Islet precursor cell (in vitro differentiated cells): ENCODE results near the gene NSL1.
"Not testable (repeated sequence)": the region's sequence is repeated elsewhere in the genome, so short reads cannot be mapped to it uniquely, and the experiment has no call there.

ENCODE experiments used
- DNase-seq: peaks from one replicate; pipeline ENCODE4 v3.0.0-alpha.2; 2018

NSL1 gene

GRCh38 chr1:212746546-212746945 is 45.0 kb downstream of the NSL1 start:
- no peak for DNase-seq

GRCh38 chr1:212745303-212745702 is 46.3 kb downstream of the NSL1 start:
- no peak for DNase-seq

GRCh38 chr1:212743901-212744475 is 47.6 kb downstream of the NSL1 start:
- DNase-seq = peak; percentile 60

GRCh38 chr1:212738330-212738729 is 53.2 kb downstream of the NSL1 start:
- DNase-seq = no peak

GRCh38 chr1:212737559-212737958 is 54.0 kb downstream of the NSL1 start:
- no peak for DNase-seq

- DNase-seq = no peak
Measured at GRCh38 chr1:212733109-212733508, 58.5 kb downstream of the NSL1 start.

- no peak for DNase-seq
Measured at GRCh38 chr1:212731630-212732029, 59.9 kb downstream of the NSL1 start.

- no peak for DNase-seq
Measured at GRCh38 chr1:212728606-212729005, 63.0 kb downstream of the NSL1 start.

- no peak for DNase-seq
Measured at GRCh38 chr1:212727386-212728181, 64.0 kb downstream of the NSL1 start.

- not testable (repeated sequence) for DNase-seq
Measured at GRCh38 chr1:212724679-212725078, 66.9 kb downstream of the NSL1 start.

GRCh38 chr1:212722270-212722957 is 69.2 kb downstream of the NSL1 start:
- DNase-seq = no peak

- no peak for DNase-seq
Measured at GRCh38 chr1:212721388-212722247, 70.0 kb downstream of the NSL1 start.

GRCh38 chr1:212719633-212720032 is 71.9 kb downstream of the NSL1 start:
- no peak for DNase-seq

- DNase-seq = no peak
Measured at GRCh38 chr1:212718499-212718898, 73.1 kb downstream of the NSL1 start.

- DNase-seq = no peak
Measured at GRCh38 chr1:212716161-212716560, 75.4 kb downstream of the NSL1 start.

- no peak for DNase-seq
Measured at GRCh38 chr1:212713465-212714136, 78.0 kb downstream of the NSL1 start.

- no peak for DNase-seq
Measured at GRCh38 chr1:212712451-212713303, 78.9 kb downstream of the NSL1 start.

GRCh38 chr1:212711974-212712373 is 79.6 kb downstream of the NSL1 start:
- DNase-seq = not testable (repeated sequence)

- DNase-seq = no peak
Measured at GRCh38 chr1:212710566-212710965, 81.0 kb downstream of the NSL1 start.

- DNase-seq = no peak
Measured at GRCh38 chr1:212703991-212704564, 87.5 kb downstream of the NSL1 start.

GRCh38 chr1:212702672-212703071 is 88.9 kb downstream of the NSL1 start:
- DNase-seq = no peak
